Psoas muscle (tissue), 8 donors: ENCODE data around the gene POLE. TPM values are rescaled to one million over a fixed set of nuclear protein-coding genes. Genes with fewer than 3 reads are reported as not detected.
A peak's percentile ranks its signal among the peaks of the same experiment; 100 is the strongest.

Source experiments
- ATAC-seq, 4 donors: fragments of 200-7000 bp; cut with Tn5 transposase; one replicate each; pipeline ENCODE4 v1.9.1; 2020; ENCODE audit warnings: moderate library complexity in 3 of 4, mild to moderate bottlenecking in 2 of 4
- DNase-seq, 2 donors: peaks; one replicate each; pipeline ENCODE4 v3.0.0-alpha.2; 2020
- H3K27ac ChIP-seq: fragments of 200-600 bp; one replicate; pipeline ENCODE4 v1.8.0; 2022
- H3K27me3 ChIP-seq, 3 donors: fragments of 200-600 bp in 1 of 3; one replicate each; pipeline versions ENCODE4 v1.6.1 to v1.8.0; 2013 to 2022; ENCODE audit warnings: low read length in 2 of 3, mild to moderate bottlenecking in 2 of 3, moderate library complexity in 1 of 3; ENCODE audit not compliant: insufficient read depth in 3 of 3
- H3K36me3 ChIP-seq, 2 donors: fragments of 200-600 bp in 1 of 2; one replicate each; pipeline versions ENCODE4 v1.6.1 to v1.8.0; 2013 to 2022; ENCODE audit warnings: low read depth in 1 of 2, mild to moderate bottlenecking in 1 of 2, moderate library complexity in 1 of 2; ENCODE audit not compliant: insufficient read depth in 1 of 2
- H3K4me1 ChIP-seq: fragments of 200-600 bp; one replicate; pipeline ENCODE4 v1.8.0; 2022
- H3K4me3 ChIP-seq: fragments of 200-600 bp; one replicate; pipeline ENCODE4 v1.8.0; 2022; ENCODE audit warnings: mild to moderate bottlenecking
- H3K9me3 ChIP-seq: fragments of 200-600 bp; one replicate; pipeline ENCODE4 v1.8.0; 2022
- CTCF ChIP-seq: fragments of 200-600 bp; IDR thresholded peaks from one replicate; pipeline ENCODE4 v1.8.0; 2022; ENCODE audit warnings: antibody characterized with exemption
- WGBS, 3 donors: extraction: QIAGEN DNeasy Blood & Tissue Kit; methylation state at CpG; one replicate each; pipeline versions ENCODE4 v1.1.6 to v1.1.7; 2013; 5-methylcytosine and 5-hydroxymethylcytosine counted together
- intact Hi-C, 2 donors: fragments of 100-400 bp; cut with DNase I; formaldehyde crosslinking; loops; one replicate each; pipeline versions ENCODE4 v1.11.0 to v1.14.2; 2022
- polyA plus RNA-seq, 3 donors: library from polyadenylated mRNA; stranded (reverse); fragments of 200-250 nt; gene quantifications; one replicate each; pipeline ENCODE4 v1.2.3, GENCODE V29; 2013
- total RNA-seq, 4 donors: library from RNA; stranded (reverse); fragmentation: NEBNext Ultra II Directional in 2 of 4; extraction: Animal tissue kit (Norgen Biotek cat#: 25700) in 2 of 4; gene quantifications; one replicate each; pipeline versions ENCODE4 v1.2.1 to v1.2.4, GENCODE V29; 2021 to 2023
- donor health status: healthy with polysubstance abuse.
- donor health status: DM: no; HTN: no; CAD: no; lungs with moderate emphysema.
- donor health status: Bipolar disorder and iron deficiency.
- donor health status: healthy.
- donor health status: DM: yes; HTN: yes; CAD: no.
- donor health status: DM: no; HTN: no; CAD: no.
- donor health status: DM: no; HTN: no; CAD: no.
- donor health status: DM: yes; HTN: yes; CAD: no.

Gene POLE
- total and polyA plus RNA-seq, 7 donors: 4.2 to 15.1 (median 6.7) TPM

GRCh38 chr12:132617135-132617701 lies 69.9 kb downstream of the POLE start:
- intact Hi-C loops: loop anchor here in 1 of 2 donors (5.0 to 10.0 kb wide), 2 partner anchors 200 to 462 kb away; no protein-coding TSS in a partner anchor
- Histone ChIP-seq H3K4me3 (no peak overlapping the region), H3K9me3 (peaks cover 10% of the 10 kb centered on the region), H3K27ac (no peak overlapping the region), H3K36me3 (no peaks in the 10 kb centered on the region), H3K4me1 (no peaks in the 10 kb centered on the region), H3K27me3 (peaks cover 0 to 57% (median 32%) of the 10 kb centered on the region in 3 donors)
- DNase-seq: no peak
- TF ChIP-seq CTCF: no peak
- 88 to 92% (median 92%) methylated on average over 4 of the region's 4 CpGs for WGBS, 3 donors
- no peak for ATAC-seq

- Histone ChIP-seq H3K4me1 (no peaks in the 10 kb centered on the region), H3K27ac (no peak overlapping the region), H3K27me3 (peaks cover 0 to 69% (median 34%) of the 10 kb centered on the region in 3 donors), H3K4me3 (no peak overlapping the region), H3K9me3 (peaks cover 10% of the 10 kb centered on the region), H3K36me3 (no peaks in the 10 kb centered on the region)
- WGBS, 3 donors: 71 to 74% (median 74%) methylated on average over 16 of the region's 16 CpGs
- DNase-seq: peak in 1 of 2 donors; percentile 31
- ATAC-seq: peak in 1 of 4 donors; percentile 32
- intact Hi-C loops: loop anchor here in 1 of 2 donors (5.0 to 10.0 kb wide), 2 partner anchors 198 to 461 kb away; no protein-coding TSS in a partner anchor
- TF ChIP-seq CTCF: no peak
Measured at GRCh38 chr12:132615579-132616038, 71.5 kb downstream of the POLE start.

- no peaks in the 10 kb centered on the region for H3K4me1 ChIP-seq
- WGBS, 3 donors: 21 to 25% (median 21%) methylated on average over 18 of the region's 18 CpGs
- H3K27ac ChIP-seq: no peak overlapping the region
- H3K9me3 ChIP-seq: peaks cover 10% of the 10 kb centered on the region
- no peaks in the 10 kb centered on the region for H3K36me3 ChIP-seq
- TF ChIP-seq CTCF: peak; percentile 72
- intact Hi-C loops: loop anchor here (5.0 to 10.0 kb wide), 2 partner anchors 198 to 460 kb away; no protein-coding TSS in a partner anchor
- DNase-seq (peak; percentile 82 to 87), ATAC-seq (peak; percentile 57 to 84 (median 72))
- H3K27me3 ChIP-seq: peaks cover 0 to 69% (median 35%) of the 10 kb centered on the region in 3 donors
- no peak overlapping the region for H3K4me3 ChIP-seq
Measured at GRCh38 chr12:132614861-132615578, 72.1 kb downstream of the POLE start.

GRCh38 chr12:132614029-132614428 lies 73.1 kb downstream of the POLE start:
- Histone ChIP-seq H3K27ac (no peak overlapping the region), H3K4me1 (no peaks in the 10 kb centered on the region), H3K36me3 (no peaks in the 10 kb centered on the region), H3K4me3 (no peak overlapping the region), H3K27me3 (peaks cover 0 to 69% (median 31%) of the 10 kb centered on the region in 3 donors), H3K9me3 (peaks cover 10% of the 10 kb centered on the region)
- 90 to 94% (median 92%) methylated on average over 5 of the region's 5 CpGs for WGBS, 3 donors
- intact Hi-C loops: loop anchor here (5.0 to 10.0 kb wide), 2 partner anchors 197 to 459 kb away; no protein-coding TSS in a partner anchor
- ATAC-seq (no peak), DNase-seq (no peak)
- TF ChIP-seq CTCF: no peak
